Naive thymus-derived CD8-positive, alpha-beta T cell (primary cell): ENCODE results near the gene PTPN12. TPM values are rescaled to one million over a fixed set of nuclear protein-coding genes. Genes with fewer than 3 reads are reported as not detected.

Experiments
- ATAC-seq, 2 donors: fragments of 150-1000 bp; cut with Tn5 transposase in 1 of 2; sonication (Bioruptor Pico), chemical (Tn5 transposase) in 1 of 2; 1 replicate in 1 of 2; 2 replicates in 1 of 2; pipeline ENCODE4 v1.10.0; 2021; ENCODE audit warnings: mild to moderate bottlenecking in 2 of 2, moderate library complexity in 2 of 2
- POLR2A ChIA-PET: fragments of 350-600 bp; sonication (Branson Sonifier 250); formaldehyde crosslinking; loops from one replicate; lab custom pipeline; 2021; ENCODE audit warnings: antibody characterized with exemption; lab: Charles Lee
- DNase-seq, 10 donors: peaks; one replicate each; pipeline versions ENCODE4 v3.0.0 to v3.0.0-alpha.2; 2020 to 2022
- H3K27ac Mint-ChIP-seq, 10 donors: one replicate each; pipeline ENCODE4 v1.8.0; 2020 to 2022; ENCODE audit warnings: mild to moderate bottlenecking in 10 of 10, mixed read lengths in 10 of 10, moderate library complexity in 4 of 10, inconsistent platforms in 1 of 10
- H3K27me3 Mint-ChIP-seq, 5 donors: one replicate each; pipeline ENCODE4 v1.8.0; 2021 to 2022; ENCODE audit warnings: mixed read lengths in 5 of 5
- H3K36me3 Mint-ChIP-seq, 3 donors: one replicate each; pipeline ENCODE4 v1.8.0; 2020 to 2022; ENCODE audit warnings: mixed read lengths in 3 of 3, mild to moderate bottlenecking in 2 of 3, inconsistent platforms in 1 of 3
- H3K4me1 Mint-ChIP-seq, 4 donors: one replicate each; pipeline ENCODE4 v1.8.0; 2021 to 2022; ENCODE audit warnings: mixed read lengths in 4 of 4
- H3K4me3 Mint-ChIP-seq, 10 donors: one replicate each; pipeline ENCODE4 v1.8.0; 2020 to 2022; ENCODE audit warnings: mild to moderate bottlenecking in 10 of 10, mixed read lengths in 10 of 10, moderate library complexity in 6 of 10, inconsistent platforms in 1 of 10
- H3K9me3 Mint-ChIP-seq, 9 donors: one replicate each; pipeline ENCODE4 v1.8.0; 2020 to 2022; ENCODE audit warnings: mixed read lengths in 9 of 9, mild to moderate bottlenecking in 3 of 9, inconsistent platforms in 1 of 9, moderate library complexity in 1 of 9
- polyA plus RNA-seq, 3 donors: library from polyadenylated mRNA; unstranded; fragments of 300-500 nt; fragmentation: Illumina TruSeq; gene quantifications; one replicate each; pipeline ENCODE4 v1.2.3, GENCODE V29; 2021
- total RNA-seq, 8 experiments: library from RNA in 2 of 8; stranded (reverse) in 2 of 8; gene quantifications; one replicate each; pipeline ENCODE4 v1.2.3 and lab custom pipeline; 2021 to 2026

PTPN12 gene
- total and polyA plus RNA-seq, 5 experiments from 2014 or later = 0.64 to 35.4 (median 3.7) TPM

DNA sequence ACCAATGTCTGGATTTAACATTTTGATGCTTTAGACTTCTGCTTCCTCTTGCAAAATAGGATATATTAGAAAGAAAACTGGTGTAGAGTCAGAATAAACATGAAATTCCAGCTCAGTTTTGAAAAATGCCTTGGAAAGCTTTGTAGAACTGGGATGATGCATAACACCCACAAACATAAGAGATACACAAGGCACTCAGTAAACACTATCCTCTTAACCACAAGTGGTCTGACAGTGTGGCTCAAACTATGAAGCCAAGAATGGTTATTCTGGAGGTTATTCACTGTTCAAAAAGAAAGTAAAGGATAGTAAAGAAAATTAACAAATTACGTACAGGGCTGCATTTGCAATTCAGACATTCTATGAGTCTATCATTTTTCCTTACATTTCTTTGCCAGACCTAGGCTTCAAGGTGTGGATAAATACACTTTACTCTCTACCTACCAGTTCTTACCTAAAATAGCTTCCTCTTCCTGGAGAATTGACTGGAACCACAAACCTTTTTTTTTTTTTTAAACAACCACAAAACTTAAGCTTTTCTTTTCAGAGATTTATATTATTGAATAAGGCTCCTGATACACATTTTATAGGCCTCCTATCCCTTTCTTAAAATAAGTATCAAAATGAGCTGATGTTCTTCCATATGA, 150.1 kb downstream of the PTPN12 start:
- peak overlapping the region in 9 of 10 donors; percentile 35 to 90 (median 65) for H3K27ac Mint-ChIP-seq
- no peaks in the 10 kb centered on the region for H3K9me3 Mint-ChIP-seq
- peak; percentile 42 to 53 for ATAC-seq
- POLR2A ChIA-PET = interaction anchor here (0.6 to 2.3 kb wide), 4 partner anchors 9 to 62 kb away, joined by 3 to 12 read pairs (median 4); partner anchors contain the start of gene RSBN1L
- DNase-seq = peak in 3 of 10 donors; percentile 24 to 38 (median 35)
- H3K4me1 Mint-ChIP-seq = peaks cover 17 to 39% (median 35%) of the 10 kb centered on the region in 4 donors
- H3K36me3 Mint-ChIP-seq = peaks cover under 1 to 18% (median 14%) of the 10 kb centered on the region in 3 donors
- H3K4me3 Mint-ChIP-seq = peak overlapping the region in 9 of 10 donors; percentile 1 to 53 (median 34)
- H3K27me3 Mint-ChIP-seq = no peaks in the 10 kb centered on the region

- Mint-ChIP-seq H3K36me3 (peaks cover 4 to 15% (median 10%) of the 10 kb centered on the region in 3 donors), H3K27ac (peak overlapping the region in 9 of 10 donors; percentile 35 to 90 (median 65)), H3K4me1 (peaks cover 20 to 44% (median 38%) of the 10 kb centered on the region in 4 donors), H3K9me3 (no peaks in the 10 kb centered on the region), H3K4me3 (peak overlapping the region; percentile 1 to 53 (median 34)), H3K27me3 (no peaks in the 10 kb centered on the region)
- POLR2A ChIA-PET = interaction anchor here (0.7 to 2.3 kb wide), 2 partner anchors 9 to 36 kb away, joined by 3 to 12 read pairs; partner anchors contain the start of gene RSBN1L
- ATAC-seq = peak; percentile 56 to 82
- no peak for DNase-seq
Measured at GRCh38 chr7:77687747-77688144, 150.7 kb downstream of the PTPN12 start.

Other genes starting within 250 kb of the PTPN12 start
- gene GSAP, start 120.9 kb upstream of the PTPN12 start, total RNA-seq = 10 to 100 TPM; 23.7 to 25.8 TPM
- 1 to 10 TPM; 5.9 to 7.8 (median 6.5) TPM for gene GSAP, start 120.9 kb upstream of the PTPN12 start, polyA plus RNA-seq
- gene RSBN1L, start 159.2 kb downstream of the PTPN12 start, total RNA-seq = 10 to 100 TPM; 44.2 to 47.9 TPM
- 1 to 10 TPM; 5.9 to 8.2 (median 6.2) TPM for gene RSBN1L, start 159.2 kb downstream of the PTPN12 start, polyA plus RNA-seq